Parathyroid adenoma (tissue), 2 donors: ENCODE data around the gene MAP4K4.

Experiments
- H2AFZ ChIP-seq: fragments of 300-600 bp; sonication (generic); one replicate; pipeline ENCODE4 v1.7.0; 2017; ENCODE audit warnings: antibody characterized with exemption, mild to moderate bottlenecking
- H3K27ac ChIP-seq: fragments of 300-600 bp; sonication (generic); one replicate; pipeline ENCODE4 v1.7.0; 2017
- H3K27me3 ChIP-seq: fragments of 300-600 bp; sonication (generic); one replicate; pipeline ENCODE4 v1.7.0; 2017; ENCODE audit warnings: low read length; ENCODE audit not compliant: control insufficient read depth, insufficient read depth
- H3K36me3 ChIP-seq: fragments of 300-600 bp; sonication (generic); one replicate; pipeline ENCODE4 v1.7.0; 2017; ENCODE audit warnings: low read length; ENCODE audit not compliant: control insufficient read depth, insufficient read depth
- H3K4me1 ChIP-seq: fragments of 300-600 bp; sonication (generic); one replicate; pipeline ENCODE4 v1.7.0; 2017; ENCODE audit warnings: control low read depth
- H3K4me2 ChIP-seq: fragments of 300-600 bp; sonication (generic); one replicate; pipeline ENCODE4 v1.7.0; 2017; ENCODE audit warnings: low read length
- H3K4me3 ChIP-seq: fragments of 300-600 bp; sonication (generic); one replicate; pipeline ENCODE4 v1.7.0; 2017; ENCODE audit warnings: low read depth, low read length
- H3K79me2 ChIP-seq: fragments of 300-600 bp; sonication (generic); one replicate; pipeline ENCODE4 v1.7.0; 2017; ENCODE audit warnings: control low read depth
- H3K9ac ChIP-seq: fragments of 300-600 bp; sonication (generic); one replicate; pipeline ENCODE4 v1.7.0; 2017; ENCODE audit warnings: mild to moderate bottlenecking
- H3K9me3 ChIP-seq: fragments of 300-600 bp; sonication (generic); one replicate; pipeline ENCODE4 v1.7.0; 2017; ENCODE audit warnings: low read length; ENCODE audit not compliant: control insufficient read depth
- TF ChIP-seq, protein P1 (sequence below): fragments of 300-600 bp; sonication (generic); IDR thresholded peaks from one replicate; pipeline ENCODE4 v1.7.0; 2017; ENCODE audit warnings: antibody characterized with exemption, mild to moderate bottlenecking
- donor health status: primary hyperparathyroidism.

The MAP4K4 gene

DNA sequence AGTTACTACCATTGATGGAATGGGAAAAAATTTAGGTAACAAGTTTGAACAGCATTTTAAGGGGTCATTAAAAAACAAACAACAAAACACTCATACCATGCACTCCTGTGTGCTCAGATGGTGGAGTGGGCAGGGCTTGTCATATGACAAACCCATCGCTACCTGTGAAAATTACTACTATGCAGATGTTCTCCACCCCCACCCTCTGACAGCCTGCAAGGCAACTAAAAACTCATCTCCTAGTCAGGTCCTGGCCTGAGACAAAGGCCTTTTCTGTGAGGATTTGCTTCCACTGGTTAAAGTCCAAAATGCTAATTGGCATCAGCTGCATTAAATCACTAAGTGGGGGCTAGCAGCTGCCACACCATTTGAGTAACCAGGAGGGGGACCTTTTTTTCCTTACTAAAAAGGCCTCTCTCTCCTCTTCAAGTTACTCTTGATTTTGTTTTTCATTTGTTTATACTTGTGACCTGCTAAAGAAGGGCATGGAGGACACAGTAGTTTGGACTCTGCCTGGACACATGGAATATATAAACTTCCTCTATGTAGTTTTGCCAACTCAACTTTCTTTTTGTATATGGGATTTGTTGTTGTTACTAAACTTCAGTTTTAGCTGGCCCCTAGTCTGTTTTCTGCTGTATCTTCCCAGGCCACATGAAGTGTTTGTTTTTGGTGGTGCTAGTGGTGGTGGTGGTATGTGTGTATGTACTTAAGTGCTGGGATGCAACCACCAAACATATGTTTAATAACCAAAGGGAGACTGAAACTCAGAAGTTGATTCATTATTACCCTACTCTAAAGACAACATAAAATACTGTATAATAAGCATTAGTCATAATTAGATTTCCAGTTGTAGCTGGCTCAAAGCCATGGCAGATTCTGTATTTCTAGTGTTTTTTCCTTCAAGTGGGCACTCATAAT is 121.3 kb downstream of the MAP4K4 start:
- Histone ChIP-seq H3K27me3 (no peaks in the 10 kb centered on the region), H3K4me1 (peaks cover 7% of the 10 kb centered on the region), H3K4me2 (no peak overlapping the region), H3K9me3 (no peaks in the 10 kb centered on the region), H2AFZ (no peak overlapping the region), H3K79me2 (peaks cover 7% of the 10 kb centered on the region), H3K36me3 (no peaks in the 10 kb centered on the region), H3K4me3 (no peak overlapping the region), H3K27ac (no peak overlapping the region), H3K9ac (no peak overlapping the region)
- TF ChIP-seq, protein P1, sequence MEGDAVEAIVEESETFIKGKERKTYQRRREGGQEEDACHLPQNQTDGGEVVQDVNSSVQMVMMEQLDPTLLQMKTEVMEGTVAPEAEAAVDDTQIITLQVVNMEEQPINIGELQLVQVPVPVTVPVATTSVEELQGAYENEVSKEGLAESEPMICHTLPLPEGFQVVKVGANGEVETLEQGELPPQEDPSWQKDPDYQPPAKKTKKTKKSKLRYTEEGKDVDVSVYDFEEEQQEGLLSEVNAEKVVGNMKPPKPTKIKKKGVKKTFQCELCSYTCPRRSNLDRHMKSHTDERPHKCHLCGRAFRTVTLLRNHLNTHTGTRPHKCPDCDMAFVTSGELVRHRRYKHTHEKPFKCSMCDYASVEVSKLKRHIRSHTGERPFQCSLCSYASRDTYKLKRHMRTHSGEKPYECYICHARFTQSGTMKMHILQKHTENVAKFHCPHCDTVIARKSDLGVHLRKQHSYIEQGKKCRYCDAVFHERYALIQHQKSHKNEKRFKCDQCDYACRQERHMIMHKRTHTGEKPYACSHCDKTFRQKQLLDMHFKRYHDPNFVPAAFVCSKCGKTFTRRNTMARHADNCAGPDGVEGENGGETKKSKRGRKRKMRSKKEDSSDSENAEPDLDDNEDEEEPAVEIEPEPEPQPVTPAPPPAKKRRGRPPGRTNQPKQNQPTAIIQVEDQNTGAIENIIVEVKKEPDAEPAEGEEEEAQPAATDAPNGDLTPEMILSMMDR, result no peak

DNA sequence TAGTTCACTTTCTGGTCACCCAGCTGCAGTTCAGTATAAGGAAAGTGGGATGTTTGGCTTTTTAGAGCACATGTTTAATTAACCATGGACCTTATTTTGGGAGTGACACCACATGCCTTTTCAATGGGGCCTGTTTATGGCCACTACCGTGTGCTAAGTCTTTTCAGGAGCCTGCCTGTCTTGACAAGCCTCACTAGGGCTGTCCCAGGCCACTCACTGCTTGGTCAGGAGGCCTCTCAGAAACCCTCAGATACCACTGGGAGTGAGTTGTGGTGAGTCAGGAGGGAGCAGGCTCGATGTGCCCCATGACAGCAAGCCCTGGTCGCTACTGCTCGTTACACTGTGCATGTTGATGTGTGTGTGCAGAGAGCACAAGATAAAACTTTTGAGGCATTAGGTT is 123.0 kb downstream of the MAP4K4 start:
- peaks cover 7% of the 10 kb centered on the region for H3K79me2 ChIP-seq
- no peaks in the 10 kb centered on the region for H3K27me3 ChIP-seq
- H3K4me2 ChIP-seq, result no peak overlapping the region
- no peak overlapping the region for H3K4me3 ChIP-seq
- no peak overlapping the region for H3K27ac ChIP-seq
- H3K9ac ChIP-seq, result no peak overlapping the region
- TF ChIP-seq, protein P1, result no peak
- H3K36me3 ChIP-seq, result no peaks in the 10 kb centered on the region
- no peaks in the 10 kb centered on the region for H3K9me3 ChIP-seq
- peaks cover 3% of the 10 kb centered on the region for H3K4me1 ChIP-seq
- no peak overlapping the region for H2AFZ ChIP-seq

DNA sequence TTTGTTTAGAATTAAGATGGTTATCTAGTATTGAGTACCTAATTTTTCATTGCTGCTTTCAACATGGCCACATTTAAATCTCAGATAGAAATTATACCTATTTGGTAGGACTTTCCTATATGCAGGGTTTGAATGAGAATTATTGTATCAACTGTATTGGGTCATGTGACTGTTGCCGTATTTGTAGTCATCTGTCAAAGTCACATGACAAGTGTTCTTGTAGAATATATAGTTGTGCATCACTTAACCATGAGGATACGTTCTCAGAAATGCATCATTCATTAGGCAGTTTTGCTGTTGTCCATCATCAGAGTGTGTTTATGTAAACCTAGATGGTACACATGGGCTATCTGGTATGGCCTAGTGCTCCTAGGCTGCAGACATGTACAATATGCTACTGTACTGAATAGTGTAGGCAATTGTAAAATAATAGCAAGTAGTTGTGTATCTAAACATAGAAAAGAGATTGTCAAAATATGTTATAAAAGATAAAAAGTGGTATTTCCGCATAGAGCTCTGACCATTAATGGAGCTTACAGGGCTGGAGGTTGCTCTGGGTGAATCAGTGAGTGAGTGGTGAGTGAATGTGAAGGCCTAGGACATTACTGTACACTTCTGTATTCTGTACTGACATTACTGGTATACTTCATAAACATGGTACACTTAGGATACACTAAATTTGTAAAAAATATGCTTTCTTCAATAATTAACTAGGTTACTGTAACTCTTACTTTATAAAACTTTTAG is 123.7 kb downstream of the MAP4K4 start:
- Histone ChIP-seq H3K4me2 (no peak overlapping the region), H3K36me3 (no peaks in the 10 kb centered on the region), H3K79me2 (peaks cover 7% of the 10 kb centered on the region), H3K4me1 (peaks cover 1% of the 10 kb centered on the region), H3K9me3 (no peaks in the 10 kb centered on the region), H3K27ac (no peak overlapping the region), H3K4me3 (no peak overlapping the region), H3K27me3 (no peaks in the 10 kb centered on the region), H3K9ac (no peak overlapping the region), H2AFZ (no peak overlapping the region)
- TF ChIP-seq, protein P1, result no peak

DNA sequence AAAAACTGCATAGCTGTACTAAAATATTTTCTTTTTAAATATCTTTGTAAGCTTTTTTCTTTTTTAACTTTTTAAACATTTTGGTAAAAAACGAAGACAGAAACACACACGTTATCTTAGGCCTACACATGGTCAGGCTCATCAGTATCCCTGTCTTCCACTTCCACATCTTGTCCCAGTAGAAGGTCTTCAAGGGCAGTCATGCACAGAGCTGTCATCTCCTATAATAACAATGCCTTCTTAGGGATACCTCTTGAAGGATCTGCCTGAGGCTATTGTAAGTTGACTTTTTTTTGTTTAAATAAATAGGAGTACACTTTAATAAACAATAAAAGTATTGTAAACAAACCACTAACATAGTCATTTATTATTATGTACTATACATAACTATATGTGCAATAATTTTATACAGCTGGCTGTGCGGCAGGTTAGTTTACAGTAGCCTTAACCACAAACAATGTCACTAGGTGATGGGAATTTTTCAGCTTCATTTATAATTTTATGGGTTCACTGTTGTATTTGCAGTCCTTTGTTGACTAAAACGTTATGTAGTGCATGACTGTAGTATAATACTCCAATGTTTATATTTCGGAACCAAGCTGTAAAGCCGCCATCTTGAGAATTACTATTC is 124.4 kb downstream of the MAP4K4 start:
- Histone ChIP-seq H3K36me3 (no peaks in the 10 kb centered on the region), H3K4me1 (no peaks in the 10 kb centered on the region), H3K9me3 (no peaks in the 10 kb centered on the region), H2AFZ (no peak overlapping the region), H3K9ac (no peak overlapping the region), H3K27ac (no peak overlapping the region), H3K4me2 (no peak overlapping the region), H3K27me3 (no peaks in the 10 kb centered on the region), H3K4me3 (no peak overlapping the region), H3K79me2 (peaks cover 7% of the 10 kb centered on the region)
- TF ChIP-seq, protein P1, result no peak
